Neuronal stem cell (in vitro differentiated cells): ENCODE measurements around the gene ARHGEF33.

Source experiments
- DNase-seq: peaks from one replicate; pipeline ENCODE4 v3.0.0-alpha.2; 2013; ENCODE audit warnings: low spot score
- H2AFZ ChIP-seq: one replicate; pipeline ENCODE4 v1.6.1; 2013; ENCODE audit warnings: mild to moderate bottlenecking, low read length, inconsistent platforms
- H2AK5ac ChIP-seq: 2 replicates; pipeline ENCODE4 v1.6.1; 2013; ENCODE audit warnings: low read depth, mild to moderate bottlenecking, inconsistent platforms, low read length, moderate library complexity, mixed read lengths
- H2BK120ac ChIP-seq: 2 replicates; pipeline ENCODE4 v1.6.1; 2013; ENCODE audit warnings: low read depth, mild to moderate bottlenecking, inconsistent platforms, low read length, moderate library complexity, mixed read lengths
- H2BK12ac ChIP-seq: one replicate; pipeline ENCODE4 v1.6.1; 2013; ENCODE audit warnings: low read length, inconsistent platforms
- H2BK15ac ChIP-seq: 2 replicates; pipeline ENCODE4 v1.6.1; 2013; ENCODE audit warnings: mild to moderate bottlenecking, low read length, inconsistent platforms, mixed read lengths
- H2BK5ac ChIP-seq: one replicate; pipeline ENCODE4 v1.6.1; 2013; ENCODE audit warnings: inconsistent platforms, mild to moderate bottlenecking, low read length, moderate library complexity
- H3K14ac ChIP-seq: one replicate; pipeline ENCODE4 v1.6.1; 2013; ENCODE audit warnings: low read length, inconsistent platforms
- H3K18ac ChIP-seq: 2 replicates; pipeline ENCODE4 v1.6.1; 2013; ENCODE audit warnings: low read length, inconsistent platforms
- H3K23ac ChIP-seq: 2 replicates; pipeline ENCODE4 v1.6.1; 2013; ENCODE audit warnings: low read depth, mild to moderate bottlenecking, mixed read lengths, low read length, inconsistent platforms; ENCODE audit not compliant: poor library complexity
- H3K27ac ChIP-seq: replicated peaks from 3 replicates; pipeline ENCODE4 v1.5.1; 2013; ENCODE audit warnings: low read length, inconsistent platforms
- H3K27me3 ChIP-seq, 3 experiments: 2 replicates each; pipeline ENCODE4 v1.6.1; 2013; ENCODE audit warnings: low read length in 3 of 3, mild to moderate bottlenecking in 2 of 3, inconsistent platforms in 1 of 3, low read depth in 1 of 3, mixed read lengths in 1 of 3, moderate library complexity in 1 of 3; ENCODE audit not compliant: control insufficient read depth in 3 of 3, insufficient read depth in 3 of 3
- H3K36me3 ChIP-seq, 2 donors: replicated peaks in 1 of 2; 2 replicates each; pipeline ENCODE4 v1.6.1; 2013; ENCODE audit warnings: low read length in 2 of 2; ENCODE audit not compliant: control insufficient read depth in 2 of 2, insufficient read depth in 2 of 2
- H3K4ac ChIP-seq: 2 replicates; pipeline ENCODE4 v1.6.1; 2013; ENCODE audit warnings: inconsistent platforms, mild to moderate bottlenecking, low read length, moderate library complexity
- H3K4me1 ChIP-seq, 2 donors: 1 replicate in 1 of 2; 2 replicates in 1 of 2; pipeline ENCODE4 v1.6.1; 2013; ENCODE audit warnings: low read length in 2 of 2, low read depth in 1 of 2; ENCODE audit not compliant: control insufficient read depth in 2 of 2, insufficient read depth in 1 of 2
- H3K4me2 ChIP-seq: one replicate; pipeline ENCODE4 v1.6.1; 2013; ENCODE audit warnings: mild to moderate bottlenecking, low read length, inconsistent platforms; ENCODE audit not compliant: insufficient read depth, poor library complexity, severe bottlenecking
- H3K4me3 ChIP-seq, 2 donors: 2 replicates each; pipeline ENCODE4 v1.5.1; 2013; ENCODE audit warnings: low read length in 2 of 2, mild to moderate bottlenecking in 2 of 2, inconsistent platforms in 1 of 2, moderate library complexity in 1 of 2
- H3K79me1 ChIP-seq: one replicate; pipeline ENCODE4 v1.6.1; 2013; ENCODE audit warnings: low read depth, mild to moderate bottlenecking, inconsistent platforms, low read length, moderate library complexity
- H3K9ac ChIP-seq: one replicate; pipeline ENCODE4 v1.6.1; 2013; ENCODE audit warnings: mild to moderate bottlenecking, low read depth, low read length, inconsistent platforms; ENCODE audit not compliant: poor library complexity
- H3K9me3 ChIP-seq, 2 donors: replicated peaks in 1 of 2; 2 replicates each; pipeline versions ENCODE3 to v1.6.1; 2013; ENCODE audit warnings: low read length in 2 of 2, mild to moderate bottlenecking in 2 of 2, inconsistent platforms in 1 of 2, low read depth in 1 of 2, mixed read lengths in 1 of 2, moderate library complexity in 1 of 2; ENCODE audit not compliant: control insufficient read depth in 2 of 2, insufficient read depth in 1 of 2
- H4K8ac ChIP-seq: one replicate; pipeline ENCODE4 v1.6.1; 2013; ENCODE audit warnings: low read depth, mild to moderate bottlenecking, inconsistent platforms, low read length, moderate library complexity
- H4K91ac ChIP-seq: one replicate; pipeline ENCODE4 v1.6.1; 2013; ENCODE audit warnings: low read length, low read depth, mild to moderate bottlenecking, inconsistent platforms; ENCODE audit not compliant: poor library complexity
- WGBS, 2 donors: extraction: QIAGEN DNeasy Blood & Tissue Kit; methylation state at CpG; one replicate each; pipeline ENCODE4 v1.1.7; 2013; ENCODE audit warnings: missing lambda C conversion rate in 2 of 2, mixed read lengths in 1 of 2; ENCODE audit not compliant: insufficient read length in 2 of 2, insufficient replicate concordance in 1 of 2; ENCODE audit errors: extremely low coverage in 2 of 2; 5-methylcytosine and 5-hydroxymethylcytosine counted together

Gene ARHGEF33

DNA sequence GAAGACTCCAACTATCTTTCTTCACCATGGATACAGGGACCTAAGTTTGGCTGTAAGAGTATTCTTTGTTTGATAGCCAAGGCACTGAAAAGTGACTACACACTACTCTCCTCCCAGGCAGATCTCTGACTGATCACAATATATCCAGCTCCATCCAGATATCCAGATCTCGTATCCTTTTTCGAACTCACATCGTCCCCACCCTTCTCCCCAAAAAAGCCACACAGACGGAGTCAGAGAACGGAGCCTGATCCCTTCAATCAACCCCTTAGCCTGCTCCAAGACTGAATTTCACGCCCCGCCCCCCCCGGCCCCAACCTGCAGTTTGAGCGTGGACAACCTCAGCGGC lies 14.5 kb upstream of the ARHGEF33 start:
- H3K9ac ChIP-seq, result peak overlapping the region; percentile 99
- H3K4me3 ChIP-seq, result peak overlapping the region; percentile 96 to 98
- H4K91ac ChIP-seq, result no peak overlapping the region
- peak overlapping the region; percentile 55 for H2BK5ac ChIP-seq
- peaks cover 0 to 4% of the 10 kb centered on the region in 2 donors for H3K4me1 ChIP-seq
- peak overlapping the region; percentile 82 for H2BK15ac ChIP-seq
- H2BK120ac ChIP-seq, result no peak overlapping the region
- WGBS, 2 donors, result no CpG with 5 or more reads among the region's 10 CpGs
- H3K4me2 ChIP-seq, result peak overlapping the region; percentile 95
- DNase-seq, result no peak
- peak overlapping the region; percentile 94 for H3K23ac ChIP-seq
- H3K79me1 ChIP-seq, result peaks cover 5% of the 10 kb centered on the region
- no peak overlapping the region for H3K27ac ChIP-seq
- peaks cover 0 to 11% of the 10 kb centered on the region in 2 donors for H3K9me3 ChIP-seq
- peak overlapping the region; percentile 19 for H2AK5ac ChIP-seq
- peak overlapping the region; percentile 96 for H3K18ac ChIP-seq
- H3K4ac ChIP-seq, result no peak overlapping the region
- no peaks in the 10 kb centered on the region for H3K36me3 ChIP-seq
- H2BK12ac ChIP-seq, result no peak overlapping the region
- H2AFZ ChIP-seq, result peak overlapping the region; percentile 98
- peak overlapping the region; percentile 87 for H4K8ac ChIP-seq
- H3K14ac ChIP-seq, result peak overlapping the region; percentile 78
- H3K27me3 ChIP-seq, result no peaks in the 10 kb centered on the region

DNA sequence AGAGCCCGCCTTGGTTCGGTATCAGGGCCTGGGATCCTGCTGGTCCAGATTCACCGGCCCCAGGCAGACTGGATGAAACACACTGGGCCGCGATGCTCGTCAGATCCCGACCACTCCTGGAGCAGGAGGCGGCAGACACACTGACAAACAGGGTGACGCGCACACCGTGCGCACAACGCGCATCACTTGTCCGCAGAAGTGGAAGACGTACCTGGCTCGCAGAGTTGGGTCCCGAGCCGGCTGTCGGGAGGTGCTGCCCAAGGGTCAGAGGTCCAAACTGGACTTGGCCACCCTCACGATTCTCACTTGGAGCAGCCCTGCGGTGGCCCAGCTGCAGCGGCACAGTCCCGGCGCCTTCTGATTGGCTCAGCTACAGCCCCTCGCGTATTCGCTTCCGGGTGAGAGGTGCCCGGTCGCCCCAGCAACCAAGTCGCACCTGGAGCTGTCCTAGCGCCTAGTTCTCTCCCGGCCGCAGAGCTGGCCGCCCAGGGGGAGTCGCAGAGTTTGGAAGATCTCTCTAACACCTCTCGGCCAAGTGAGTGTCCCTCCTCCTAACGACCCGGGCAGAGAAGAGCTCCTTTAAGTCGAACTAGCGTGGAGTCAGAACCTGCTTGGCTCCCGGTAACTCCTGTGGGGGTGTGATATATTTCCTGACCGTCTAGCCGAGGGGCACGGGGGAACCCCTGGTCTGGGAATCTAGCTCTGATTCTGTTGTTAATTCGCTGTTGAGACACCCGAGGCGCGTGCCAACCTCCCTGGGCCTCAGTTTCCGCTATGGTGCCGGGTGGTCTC lies 13.9 kb upstream of the ARHGEF33 start, which contains the start of the genes DHX57 and MORN2:
Gene DHX57 (minus strand): TSS at position 359 of the 792 bp plus-strand sequence. CDS start 7,529 bp downstream, outside the sequence.
Gene MORN2 (plus strand): TSS at position 401 of the 792 bp plus-strand sequence.
- H3K36me3 ChIP-seq, result peaks cover 0 to 2% of the 10 kb centered on the region in 2 donors
- peak within 1 kb of the TSS; percentile 96 to 98 for H3K4me3 ChIP-seq
- peaks cover 0 to 4% of the 10 kb centered on the region in 2 donors for H3K4me1 ChIP-seq
- H3K9ac ChIP-seq, result peak within 1 kb of the TSS; percentile 99
- no peak within 1 kb of the TSS for H4K91ac ChIP-seq
- peak within 1 kb of the TSS; percentile 96 for H3K18ac ChIP-seq
- peak within 1 kb of the TSS; percentile 82 for H2BK15ac ChIP-seq
- WGBS, 2 donors, result no CpG with 5 or more reads among the region's 52 CpGs
- peak; percentile 68 for DNase-seq
- H3K23ac ChIP-seq, result peak within 1 kb of the TSS; percentile 94
- no peak within 1 kb of the TSS for H3K27ac ChIP-seq
- peak within 1 kb of the TSS; percentile 55 for H2BK5ac ChIP-seq
- peak within 1 kb of the TSS; percentile 65 for H2BK12ac ChIP-seq
- no peak within 1 kb of the TSS for H2BK120ac ChIP-seq
- peak within 1 kb of the TSS; percentile 87 for H4K8ac ChIP-seq
- no peaks in the 10 kb centered on the region for H3K27me3 ChIP-seq
- peak within 1 kb of the TSS; percentile 98 for H2AFZ ChIP-seq
- H3K4ac ChIP-seq, result no peak within 1 kb of the TSS
- peak within 1 kb of the TSS; percentile 19 for H2AK5ac ChIP-seq
- peaks cover 5% of the 10 kb centered on the region for H3K79me1 ChIP-seq
- peak within 1 kb of the TSS; percentile 95 for H3K4me2 ChIP-seq
- H3K14ac ChIP-seq, result peak within 1 kb of the TSS; percentile 78
- H3K9me3 ChIP-seq, result peaks cover 0 to 8% of the 10 kb centered on the region in 2 donors

DNA sequence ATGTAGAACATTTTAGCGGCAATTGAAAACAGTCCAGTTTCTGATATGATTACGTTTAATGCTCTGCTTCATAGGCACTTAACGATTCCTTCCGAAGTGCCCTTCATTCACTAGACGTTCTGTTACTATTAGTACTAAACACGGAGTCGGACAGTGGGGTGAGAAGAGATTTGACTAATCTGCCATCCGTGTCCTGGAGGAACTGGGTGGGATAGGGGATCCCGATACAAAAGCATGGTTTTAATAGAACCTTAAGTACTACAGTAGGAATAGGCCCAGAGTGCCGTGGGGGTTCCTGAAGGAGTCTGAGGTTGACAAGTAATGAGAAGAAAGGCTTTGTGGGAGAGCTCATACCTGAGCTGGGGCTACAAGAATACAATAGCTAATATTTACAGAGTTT lies 13.3 kb upstream of the ARHGEF33 start:
- Histone ChIP-seq H2BK15ac (no peak overlapping the region), H4K8ac (no peak overlapping the region), H2AFZ (peak overlapping the region; percentile 98), H4K91ac (no peak overlapping the region), H3K4me2 (peak overlapping the region; percentile 95), H3K36me3 (peaks cover 0 to 8% of the 10 kb centered on the region in 2 donors), H3K79me1 (peaks cover 5% of the 10 kb centered on the region), H2BK120ac (no peak overlapping the region), H3K4ac (no peak overlapping the region), H3K4me3 (peak overlapping the region; percentile 96 to 98), H3K18ac (no peak overlapping the region), H3K9me3 (peaks cover 0 to 8% of the 10 kb centered on the region in 2 donors), H3K23ac (no peak overlapping the region), H2AK5ac (no peak overlapping the region), H3K14ac (no peak overlapping the region), H3K9ac (no peak overlapping the region), H2BK5ac (peak overlapping the region; percentile 55), H3K4me1 (peaks cover 0 to 4% of the 10 kb centered on the region in 2 donors), H3K27me3 (no peaks in the 10 kb centered on the region), H3K27ac (no peak overlapping the region), H2BK12ac (no peak overlapping the region)
- no peak for DNase-seq
- WGBS, 2 donors, result no CpG with 5 or more reads among the region's 10 CpGs

DNA sequence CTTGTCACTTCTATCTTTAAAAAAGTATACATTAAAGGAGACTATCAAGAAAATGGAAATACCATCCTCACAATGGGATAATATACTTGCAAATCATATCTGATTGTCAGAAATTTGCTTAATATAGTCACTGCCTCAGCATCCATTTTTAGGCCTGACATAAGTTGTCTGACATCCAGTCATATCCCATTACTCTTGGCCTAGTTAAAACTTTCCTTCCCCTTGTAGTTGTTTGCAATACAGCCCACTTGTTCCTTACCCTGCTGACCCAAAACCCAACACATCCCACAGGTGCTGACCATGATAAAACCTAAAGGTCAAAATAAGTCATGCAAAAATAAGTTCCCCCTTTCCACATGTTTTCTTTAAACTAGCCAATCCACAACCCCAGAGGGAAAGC lies 3.6 kb upstream of the ARHGEF33 start:
- H3K18ac ChIP-seq, result no peak overlapping the region
- H3K4me1 ChIP-seq, result no peaks in the 10 kb centered on the region
- H3K4ac ChIP-seq, result no peak overlapping the region
- peaks cover 0 to 3% of the 10 kb centered on the region in 2 donors for H3K36me3 ChIP-seq
- H4K8ac ChIP-seq, result no peak overlapping the region
- DNase-seq, result no peak
- H2AK5ac ChIP-seq, result no peak overlapping the region
- H2AFZ ChIP-seq, result no peak overlapping the region
- no peak overlapping the region for H2BK120ac ChIP-seq
- H3K14ac ChIP-seq, result no peak overlapping the region
- H2BK15ac ChIP-seq, result no peak overlapping the region
- no peak overlapping the region for H3K4me3 ChIP-seq
- no peaks in the 10 kb centered on the region for H3K79me1 ChIP-seq
- H3K9ac ChIP-seq, result no peak overlapping the region
- H4K91ac ChIP-seq, result no peak overlapping the region
- no peaks in the 10 kb centered on the region for H3K27me3 ChIP-seq
- H2BK12ac ChIP-seq, result no peak overlapping the region
- H3K4me2 ChIP-seq, result no peak overlapping the region
- no peak overlapping the region for H3K23ac ChIP-seq
- no peaks in the 10 kb centered on the region for H3K9me3 ChIP-seq
- H2BK5ac ChIP-seq, result no peak overlapping the region
- no peak overlapping the region for H3K27ac ChIP-seq
